ENCODE measurements around the gene ADARB2.

DNA sequence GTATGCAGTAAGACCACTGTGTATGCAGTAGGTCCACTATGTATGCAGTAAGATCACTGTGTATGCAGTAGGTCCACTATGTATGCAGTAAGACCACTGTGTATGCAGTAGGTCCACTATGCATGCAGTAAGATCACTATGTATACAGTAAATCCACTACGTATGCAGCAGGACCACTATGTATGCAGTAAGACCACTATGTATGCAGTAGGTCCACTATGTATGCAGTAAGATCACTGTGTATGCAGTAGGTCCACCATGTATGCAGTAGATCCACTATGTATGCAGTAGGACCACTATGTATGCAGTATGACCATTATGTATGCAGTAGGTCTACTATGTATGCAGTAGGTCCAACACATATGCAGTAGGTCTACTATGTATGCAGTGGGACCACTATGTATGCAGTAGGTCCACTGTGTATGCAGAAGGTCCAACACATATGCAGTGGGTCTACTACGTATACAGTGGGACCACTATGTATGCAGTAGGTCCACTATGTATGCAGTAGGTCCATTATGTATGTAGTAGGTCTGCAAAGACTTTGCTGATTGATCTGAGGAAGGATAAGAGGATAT lies 313.6 kb downstream of the ADARB2 start:
- no peak for TF ChIP-seq POLR2A (IDR thresholded peaks at IDR 0.05)
- TF ChIP-seq, protein P1, sequence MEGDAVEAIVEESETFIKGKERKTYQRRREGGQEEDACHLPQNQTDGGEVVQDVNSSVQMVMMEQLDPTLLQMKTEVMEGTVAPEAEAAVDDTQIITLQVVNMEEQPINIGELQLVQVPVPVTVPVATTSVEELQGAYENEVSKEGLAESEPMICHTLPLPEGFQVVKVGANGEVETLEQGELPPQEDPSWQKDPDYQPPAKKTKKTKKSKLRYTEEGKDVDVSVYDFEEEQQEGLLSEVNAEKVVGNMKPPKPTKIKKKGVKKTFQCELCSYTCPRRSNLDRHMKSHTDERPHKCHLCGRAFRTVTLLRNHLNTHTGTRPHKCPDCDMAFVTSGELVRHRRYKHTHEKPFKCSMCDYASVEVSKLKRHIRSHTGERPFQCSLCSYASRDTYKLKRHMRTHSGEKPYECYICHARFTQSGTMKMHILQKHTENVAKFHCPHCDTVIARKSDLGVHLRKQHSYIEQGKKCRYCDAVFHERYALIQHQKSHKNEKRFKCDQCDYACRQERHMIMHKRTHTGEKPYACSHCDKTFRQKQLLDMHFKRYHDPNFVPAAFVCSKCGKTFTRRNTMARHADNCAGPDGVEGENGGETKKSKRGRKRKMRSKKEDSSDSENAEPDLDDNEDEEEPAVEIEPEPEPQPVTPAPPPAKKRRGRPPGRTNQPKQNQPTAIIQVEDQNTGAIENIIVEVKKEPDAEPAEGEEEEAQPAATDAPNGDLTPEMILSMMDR (IDR thresholded peaks at IDR 0.05) = no peak
- no peak for TF ChIP-seq POLR2AphosphoS5 (IDR thresholded peaks at IDR 0.05)

Data from suprapubic skin (tissue), 4 donors.